GM12878 (cell line): ENCODE data around the gene HINT3. TPM values are rescaled to one million over a fixed set of nuclear protein-coding genes. Genes with fewer than 3 reads are reported as not detected.
A peak's percentile ranks its signal among the peaks of the same experiment; 100 is the strongest.

Experiments
- ATAC-seq: fragments of 200-7000 bp; cut with Tn5 transposase; 3 replicates; pipeline ENCODE4 v1.9.1; 2020; ENCODE audit warnings: mild to moderate bottlenecking, moderate library complexity
- BruUV-seq: library from RNA; stranded (reverse); fragments of 400-500 nt; replicated peaks from 2 replicates; lab custom pipeline; 2021; lab: Mats Ljungman, UMichigan
- CTCF ChIA-PET: fragments of 300-600 bp; sonication (Branson Sonifier 250); formaldehyde crosslinking; extraction: SDS; loops from one replicate; lab custom pipeline; 2021; ENCODE audit warnings: inconsistent platforms; lab: Yijun Ruan, JAX
- POLR2A ChIA-PET: fragments of 350-600 bp; formaldehyde crosslinking; extraction: SDS; loops from one replicate; lab custom pipeline; 2021; ENCODE audit warnings: inconsistent platforms; lab: Charles Lee
- RAD21 ChIA-PET: fragments of 300-600 bp; sonication (Branson Sonifier 250); formaldehyde crosslinking; loops from one replicate; lab custom pipeline; 2023; ENCODE audit warnings: antibody characterized with exemption; ENCODE audit not compliant: unreplicated experiment; lab: Charles Lee
- SMC1A ChIA-PET: fragments of 300-600 bp; sonication (Branson Sonifier 250); formaldehyde crosslinking; loops from one replicate; lab custom pipeline; 2023; ENCODE audit not compliant: unreplicated experiment, uncharacterized antibody; lab: Charles Lee
- DNase-seq: peaks from one replicate; pipeline ENCODE4 v3.0.0-alpha.2; 2011; ENCODE audit warnings: low read depth, low spot score
- FAIRE-seq: peaks from 3 replicates; lab custom pipeline; 2011; peaks lifted over from hg19 to GRCh38; lab: Jason Lieb, UNC
- H2AFZ ChIP-seq: 2 replicates; pipeline ENCODE4 v1.6.0; 2011; ENCODE audit warnings: low read depth, low read length, control low read depth; ENCODE audit not compliant: control insufficient read depth
- H3K27ac ChIP-seq: 2 replicates; pipeline ENCODE4 v1.5.1; 2011; ENCODE audit warnings: control low read depth; ENCODE audit not compliant: control insufficient read depth, insufficient read depth
- H3K27me3 ChIP-seq, 2 experiments: replicated peaks in 1 of 2; 2 replicates each; pipeline versions ENCODE4 v1.6.0 to v1.6.1; 2011; ENCODE audit warnings: low read length in 1 of 2; ENCODE audit not compliant: control insufficient read depth in 2 of 2, insufficient read depth in 2 of 2
- H3K36me3 ChIP-seq, 2 experiments: 2 replicates each; pipeline ENCODE4 v1.5.1; 2011; ENCODE audit warnings: low read length in 1 of 2; ENCODE audit not compliant: control insufficient read depth in 2 of 2, insufficient read depth in 2 of 2
- H3K4me1 ChIP-seq: 2 replicates; pipeline ENCODE4 v1.6.1; 2011; ENCODE audit warnings: mild to moderate bottlenecking, low read length, moderate library complexity, mixed read lengths; ENCODE audit not compliant: control insufficient read depth, insufficient read depth
- H3K4me2 ChIP-seq: 2 replicates; pipeline ENCODE4 v1.6.0; 2011; ENCODE audit warnings: control low read depth; ENCODE audit not compliant: control insufficient read depth, insufficient read depth
- H3K4me3 ChIP-seq: fragments of 200-600 bp; sonication (generic); 2 replicates; pipeline ENCODE4 v1.5.1; 2016
- H3K79me2 ChIP-seq: 2 replicates; pipeline ENCODE4 v1.6.0; 2011; ENCODE audit warnings: low read length; ENCODE audit not compliant: control insufficient read depth, insufficient read depth
- H3K9ac ChIP-seq: 2 replicates; pipeline ENCODE4 v1.8.0; 2011; ENCODE audit warnings: low read length, control low read depth, mixed read lengths; ENCODE audit not compliant: control insufficient read depth, insufficient read depth
- H3K9me3 ChIP-seq: replicated peaks from 3 replicates; pipeline ENCODE4 v1.5.1; 2011; ENCODE audit warnings: mild to moderate bottlenecking, low read length; ENCODE audit not compliant: control insufficient read depth, insufficient read depth
- H4K20me1 ChIP-seq: 2 replicates; pipeline ENCODE4 v1.6.0; 2011; ENCODE audit not compliant: control insufficient read depth, insufficient read depth
- ATF2 ChIP-seq: IDR thresholded peaks from 2 replicates; pipeline ENCODE4 v1.6.1; 2012; ENCODE audit warnings: low read length, inconsistent platforms
- CBX5 ChIP-seq: sonication (generic); IDR thresholded peaks from 2 replicates; pipeline ENCODE4 v1.6.1; 2016; ENCODE audit warnings: low read depth, moderate library complexity, mild to moderate bottlenecking, inconsistent platforms
- CREB1 ChIP-seq: IDR thresholded peaks from 2 replicates; pipeline ENCODE4 v1.6.1; 2012; ENCODE audit warnings: low read depth, mild to moderate bottlenecking, inconsistent platforms
- EP300 ChIP-seq, 2 experiments: fragments of 150-350 bp in 1 of 2; IDR thresholded peaks; 2 replicates each; pipeline ENCODE4 v1.6.1; 2011 to 2012; ENCODE audit warnings: low read depth in 2 of 2, low read length in 2 of 2, borderline replicate concordance in 1 of 2, improper control_type of control experiment in 1 of 2, inconsistent platforms in 1 of 2; ENCODE audit not compliant: control insufficient read depth in 1 of 2
- JUND ChIP-seq: IDR thresholded peaks from 2 replicates; pipeline ENCODE4 v1.6.1; 2012; ENCODE audit warnings: low read depth, mild to moderate bottlenecking, low read length, improper control_type of control experiment, moderate library complexity
- KDM1A ChIP-seq: fragments of 200-600 bp; sonication (generic); IDR thresholded peaks from 2 replicates; pipeline ENCODE4 v1.6.1; 2016; ENCODE audit warnings: borderline replicate concordance
- MLLT1 ChIP-seq: fragments of 450-650 bp; IDR thresholded peaks from 2 replicates; pipeline ENCODE4 v1.6.1; 2016; ENCODE audit warnings: mild to moderate bottlenecking
- MXI1 ChIP-seq: fragments of 150-350 bp; IDR thresholded peaks from 2 replicates; pipeline ENCODE4 v1.6.1; 2011; ENCODE audit warnings: low read depth, mild to moderate bottlenecking, inconsistent platforms, low read length, improper control_type of control experiment
- SP1 ChIP-seq: IDR thresholded peaks from one replicate; pipeline ENCODE4 v1.6.1; 2011; ENCODE audit warnings: low read depth, low read length
- STAT3 ChIP-seq: IDR thresholded peaks from 2 replicates; pipeline ENCODE4 v1.6.1; 2011; ENCODE audit warnings: low read depth, low read length, improper control_type of control experiment
- USF1 ChIP-seq: IDR thresholded peaks from 2 replicates; pipeline ENCODE4 v1.6.1; 2011; ENCODE audit warnings: borderline replicate concordance, low read depth, mild to moderate bottlenecking, moderate library complexity, mixed read lengths, low read length; ENCODE audit not compliant: insufficient read depth; ENCODE audit errors: extremely low read length
- USF2 ChIP-seq: IDR thresholded peaks from 2 replicates; pipeline ENCODE4 v1.6.1; 2011; ENCODE audit warnings: low read depth, low read length, improper control_type of control experiment, borderline replicate concordance
- WGBS: methylation state at CpG from one replicate; pipeline ENCODE4 v1.1.6; 2016; ENCODE audit warnings: low lambda C conversion rate; ENCODE audit not compliant: insufficient replicate concordance, insufficient coverage; ENCODE audit errors: missing lambda C conversion rate; 5-methylcytosine and 5-hydroxymethylcytosine counted together
- in situ Hi-C: fragments of 300-500 bp; cut with MboI; formaldehyde crosslinking; loops from 9 replicates; pipeline ENCODE4 v1.14.3; 2018; ENCODE audit warnings: mixed read lengths
- intact Hi-C: fragments of 100-400 bp; cut with micrococcal nuclease; formaldehyde crosslinking; loops from one replicate; pipeline ENCODE4 v1.14.2; 2022; ENCODE audit not compliant: unreplicated experiment
- polyA plus RNA-seq, 11 experiments: library from polyadenylated mRNA; depleted of rRNA in 4 of 11; unstranded in 6 of 11; stranded (reverse) in 5 of 11; fragments of >200 nt; fragmentation: Nextera tagmentation in 4 of 11; fragmentation: Illumina TruSeq in 1 of 11; extraction: Ambion mirVana in 4 of 11; extraction: Trizol in 1 of 11; gene quantifications; 1 replicate in 1 of 11; 2 replicates in 10 of 11; pipeline versions ENCODE4 v1.2.1 to v1.2.3, GENCODE V29; 2011 to 2016; ENCODE audit warnings: inconsistent platforms in 2 of 11, missing spikeins in 2 of 11, low read depth in 1 of 11
- total RNA-seq, 4 experiments: library from RNA; depleted of rRNA in 3 of 4; stranded (reverse); fragments of >200 nt in 3 of 4; fragmentation: Illumina TruSeq in 1 of 4; extraction: Trizol in 1 of 4; gene quantifications; 2 replicates each; pipeline versions ENCODE4 v1.2.1 to v1.2.3, GENCODE V29; 2013 to 2021

Gene HINT3
- total and polyA plus RNA-seq, 10 of the 15 experiments (the other 5 are each of a cell fraction or from before 2014, with no cell fraction given), result 0.72 to 9.1 (median 5.4) TPM

GRCh38 chr6:125986301-125987025 is 29.9 kb downstream of the HINT3 start, which contains the start of gene TRMT11 (continued):
- no peak for TF ChIP-seq SP1
- no peak for TF ChIP-seq USF1
- no peak for TF ChIP-seq JUND
- no peak for TF ChIP-seq STAT3

- SMC1A ChIA-PET, result interaction anchor here (0.8 to 3.6 kb wide), 13 partner anchors 8 to 234 kb away, joined by 3 to 26 read pairs (median 7); partner anchors contain the start of genes HINT3 and NCOA7
- peak; percentile 47 for TF ChIP-seq MXI1
- peak; percentile 56; the same call in 1 of the 2 replicates for TF ChIP-seq CREB1
- TF ChIP-seq KDM1A, result no peak
- 0 out of 2 replicates have a peak, but pooled peaks have one; percentile 15 for TF ChIP-seq CBX5
- TF ChIP-seq EP300 (IDR thresholded peaks at IDR 0.05; ENCODE audit: borderline replicate concordance in 1 of 2, control insufficient read depth in 1 of 2, low read depth in 2 of 2, low read length in 2 of 2), result 0 out of 4 replicates have a peak, but pooled peaks of 1 of the 2 experiments have one; percentile 15
- peak; percentile 1; the same call in 1 of the 2 replicates for TF ChIP-seq USF2
- no peak; the same call in 1 of the 2 replicates for TF ChIP-seq MLLT1
- TF ChIP-seq ATF2, result peak; percentile 56; the same call in 1 of the 2 replicates
These were observed 30.6 kb downstream of the HINT3 start for GRCh38 chr6:125987026-125987617.

More at GRCh38 chr6:125987026-125987617, 30.6 kb downstream of the HINT3 start:
- Histone ChIP-seq H4K20me1 (no peaks in the 10 kb centered on the region), H3K79me2 (peaks cover 67% of the 10 kb centered on the region), H3K4me2 (peak overlapping the region; percentile 88), H3K9me3 (no peaks in the 10 kb centered on the region), H3K9ac (peak overlapping the region; percentile 99), H3K4me1 (peaks cover 5% of the 10 kb centered on the region; the same call in 1 of the 2 replicates), H3K27ac (peak overlapping the region; percentile 95), H2AFZ (peak overlapping the region; percentile 97), H3K4me3 (peak overlapping the region; percentile 85), H3K27me3 (no peaks in the 10 kb centered on the region), H3K36me3 (no peaks in the 10 kb centered on the region)
- FAIRE-seq (no peak), DNase-seq (no peak), ATAC-seq (peak; percentile 67)
- ChIA-PET POLR2A (interaction anchor here (0.6 to 2.4 kb wide), 9 partner anchors 8 to 206 kb away, joined by 3 to 10 read pairs (median 6); partner anchors contain the start of genes HINT3 and NCOA7), CTCF (interaction anchor here (0.8 to 4.0 kb wide), 15 partner anchors 8 to 357 kb away, joined by 3 to 44 read pairs (median 6); partner anchors contain the start of genes HINT3 and NCOA7), RAD21 (interaction anchor here (0.5 to 3.6 kb wide), 11 partner anchors 8 to 645 kb away, joined by 3 to 21 read pairs (median 5); partner anchors contain the start of genes HINT3 and NCOA7)
- TSS peak; percentile 65 for BruUV-seq
- in situ Hi-C loops, result no loop called here
- intact Hi-C loops, result loop anchor here (5.0 kb wide), 2 partner anchors 190 to 205 kb away; no protein-coding TSS in a partner anchor
- 42% methylated on average over 10 of the region's 10 CpGs for WGBS
